NCI-H2196 (cell line): Measurements from ENCODE around the gene PGK2.

ENCODE experiments used
- DNase-seq: peaks from one replicate; lab custom pipeline; 2025; ENCODE audit not compliant: unreplicated experiment; lab: John Stamatoyannopoulos, UW

PGK2 gene

GRCh38 chr6:49739423-49739822 is 47.7 kb downstream of the PGK2 start:
- no peak for DNase-seq

- no peak for DNase-seq
Observed at GRCh38 chr6:49736017-49736508, 51.0 kb downstream of the PGK2 start.
